WI38 (cell line): ENCODE data around the gene RABGAP1.

Experiments used
- H3K4me3 ChIP-seq: 2 replicates; pipeline ENCODE4 v1.5.1; 2011; ENCODE audit warnings: low read depth, mild to moderate bottlenecking, control low read depth, low read length
- CTCF ChIP-seq: IDR thresholded peaks from 2 replicates; pipeline ENCODE4 v1.5.1; 2012; ENCODE audit warnings: low read depth, mild to moderate bottlenecking, control low read depth, low read length

RABGAP1 gene

GRCh38 chr9:123090198-123090896, 149.5 kb downstream of the RABGAP1 start:
- TF ChIP-seq CTCF = no peak
- no peak overlapping the region for H3K4me3 ChIP-seq

DNA sequence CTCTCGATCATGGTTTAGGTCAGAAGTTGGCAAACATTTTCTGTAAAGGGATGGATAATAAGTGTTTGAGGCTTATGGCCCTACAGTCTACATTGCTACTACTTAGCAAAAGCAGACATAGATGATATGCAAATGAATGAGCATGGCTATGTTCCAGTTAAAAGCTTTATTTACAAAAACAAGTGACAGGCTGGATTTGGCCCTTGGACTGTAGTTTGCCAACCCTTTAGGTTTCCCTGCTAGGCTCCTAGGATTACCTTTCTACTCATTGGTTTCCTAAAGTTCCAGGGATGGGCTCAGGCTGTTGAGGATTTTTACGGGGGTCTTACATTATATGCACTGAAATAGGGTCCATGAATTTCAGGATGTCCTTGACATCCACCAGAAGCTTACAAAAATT, 150.1 kb downstream of the RABGAP1 start:
- no peak for TF ChIP-seq CTCF
- no peak overlapping the region for H3K4me3 ChIP-seq

DNA sequence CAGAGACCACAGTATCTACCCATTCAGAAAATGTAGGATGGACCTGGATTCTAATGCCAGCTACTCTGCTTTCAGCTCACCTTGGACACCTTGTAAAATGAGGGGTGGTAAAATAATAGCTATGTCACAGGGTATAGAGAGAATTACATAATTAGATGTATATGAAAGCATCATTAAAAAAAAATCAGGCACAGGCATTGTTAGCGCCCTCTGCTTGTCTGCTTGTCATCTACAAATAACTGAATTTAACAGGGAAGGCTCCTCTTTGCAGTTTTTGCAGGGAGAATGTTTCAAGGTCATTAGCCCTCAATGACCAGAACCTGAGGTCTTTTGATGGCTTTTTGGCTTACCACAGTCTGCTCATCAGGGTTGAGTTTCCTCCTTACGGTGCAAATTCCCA, 150.6 kb downstream of the RABGAP1 start:
- no peak for TF ChIP-seq CTCF
- H3K4me3 ChIP-seq = no peak overlapping the region

- TF ChIP-seq CTCF = no peak
- H3K4me3 ChIP-seq = no peak overlapping the region
These were observed 152.3 kb downstream of the RABGAP1 start for GRCh38 chr9:123093141-123093540.

- no peak for TF ChIP-seq CTCF
- no peak overlapping the region for H3K4me3 ChIP-seq
These were observed 156.2 kb downstream of the RABGAP1 start for GRCh38 chr9:123096987-123097386.

- TF ChIP-seq CTCF = no peak
- no peak overlapping the region for H3K4me3 ChIP-seq
These were observed 156.7 kb downstream of the RABGAP1 start for GRCh38 chr9:123097430-123098095.

DNA sequence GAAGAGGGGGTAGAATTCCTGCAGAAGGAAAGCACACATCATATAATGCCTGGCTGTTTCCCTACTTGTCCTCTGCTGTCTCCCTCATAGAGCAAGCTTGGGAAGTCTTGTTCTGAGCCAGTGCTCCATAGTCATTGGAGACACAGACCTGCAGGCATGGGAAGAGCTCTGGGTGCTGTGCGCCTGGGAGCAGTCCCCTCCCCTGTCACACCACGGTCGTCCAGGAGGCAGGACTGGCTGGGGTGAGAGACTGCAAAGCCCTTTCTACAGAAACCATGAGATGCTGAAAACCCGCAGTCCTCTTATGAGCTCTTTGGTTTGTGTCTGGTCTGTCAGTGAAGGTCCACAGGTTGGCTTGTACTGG, 157.3 kb downstream of the RABGAP1 start:
- no peak for TF ChIP-seq CTCF
- H3K4me3 ChIP-seq = no peak overlapping the region
